Stimulated activated naive CD8-positive, alpha-beta T cell treated with anti-CD3 and anti-CD28 coated beads, Interleukin-15, Interleukin-2, amounts not matched to agents 100 U/mL and 50 U/mL, for 24 hours (primary cell): ENCODE measurements around the gene TADA2A.
"Not testable (repeated sequence)": the region's sequence is repeated elsewhere in the genome, so short reads cannot be mapped to it uniquely, and the experiment has no call there.

ENCODE experiments used
- ATAC-seq: fragments of 150-1000 bp; cut with Tn5 transposase; one replicate; pipeline ENCODE4 v1.10.0; 2021
- DNase-seq: peaks from one replicate; pipeline ENCODE4 v3.0.0; 2021

The TADA2A gene

DNA sequence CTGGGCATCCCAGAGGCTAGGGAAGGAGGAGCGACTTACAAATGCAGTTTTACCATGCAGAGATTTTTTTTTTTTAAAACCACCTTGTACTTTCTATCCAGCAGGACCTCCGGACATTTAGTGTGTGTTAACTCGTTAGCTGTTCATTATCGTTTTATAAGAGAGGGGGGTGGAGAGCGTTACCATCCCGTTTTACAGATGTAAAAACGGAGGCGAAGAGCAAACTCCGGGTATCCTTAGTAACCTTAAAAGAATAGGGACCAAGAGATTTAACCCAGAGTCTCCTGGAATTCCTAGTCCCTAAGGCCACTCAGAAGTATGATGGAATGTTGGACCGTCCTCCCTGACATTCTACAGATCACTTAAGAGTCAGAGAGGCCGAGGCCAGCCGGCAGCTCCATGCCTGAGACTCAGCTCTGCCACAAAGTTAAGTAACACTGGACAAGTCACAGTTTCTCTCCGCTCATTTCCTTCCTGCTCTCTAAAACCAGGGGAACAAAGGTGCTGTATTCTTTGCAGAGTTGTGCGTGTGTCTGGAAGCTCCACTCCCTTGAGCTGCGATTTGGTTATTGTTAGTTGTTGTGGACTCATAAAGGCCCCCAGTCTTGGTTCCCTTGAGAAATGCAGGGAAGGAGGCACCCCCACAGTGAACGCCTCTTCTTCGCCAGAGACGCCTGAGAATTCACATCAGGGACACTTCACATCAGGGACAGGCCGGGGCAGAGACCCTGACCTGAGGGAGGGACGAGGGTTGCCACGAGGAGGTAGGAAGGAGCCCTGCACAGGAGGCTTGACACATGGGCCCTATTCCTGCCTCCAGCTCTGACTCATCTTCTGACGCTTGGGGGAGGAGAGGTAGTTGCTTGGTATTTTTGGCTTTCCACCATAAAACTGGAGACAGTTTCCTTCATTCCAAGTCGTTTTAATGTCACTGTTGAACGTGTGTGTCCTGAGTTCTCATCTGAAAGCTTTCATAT lies 84.2 kb downstream of the TADA2A start:
- DNase-seq (peak; percentile 37), ATAC-seq (peak; percentile 24)

DNA sequence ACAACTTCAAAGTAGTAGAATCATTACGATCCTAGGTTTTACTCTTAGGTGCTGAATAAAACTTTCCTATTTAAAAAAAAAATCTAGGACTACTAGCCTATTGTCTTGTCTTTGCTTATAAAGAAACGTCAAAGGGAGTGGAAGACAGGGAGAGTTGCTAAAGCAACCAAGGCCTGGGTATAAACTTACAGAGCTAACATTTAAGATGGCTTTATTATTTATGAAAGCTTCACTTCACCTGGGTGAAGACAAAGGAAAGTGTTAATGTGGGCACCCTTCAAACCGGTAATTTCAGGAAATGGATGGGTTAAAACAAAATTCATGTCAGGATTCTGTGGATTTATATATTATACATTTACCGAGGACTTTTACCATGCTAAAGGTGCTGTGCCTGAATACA lies 85.5 kb downstream of the TADA2A start:
- DNase-seq = no peak

DNA sequence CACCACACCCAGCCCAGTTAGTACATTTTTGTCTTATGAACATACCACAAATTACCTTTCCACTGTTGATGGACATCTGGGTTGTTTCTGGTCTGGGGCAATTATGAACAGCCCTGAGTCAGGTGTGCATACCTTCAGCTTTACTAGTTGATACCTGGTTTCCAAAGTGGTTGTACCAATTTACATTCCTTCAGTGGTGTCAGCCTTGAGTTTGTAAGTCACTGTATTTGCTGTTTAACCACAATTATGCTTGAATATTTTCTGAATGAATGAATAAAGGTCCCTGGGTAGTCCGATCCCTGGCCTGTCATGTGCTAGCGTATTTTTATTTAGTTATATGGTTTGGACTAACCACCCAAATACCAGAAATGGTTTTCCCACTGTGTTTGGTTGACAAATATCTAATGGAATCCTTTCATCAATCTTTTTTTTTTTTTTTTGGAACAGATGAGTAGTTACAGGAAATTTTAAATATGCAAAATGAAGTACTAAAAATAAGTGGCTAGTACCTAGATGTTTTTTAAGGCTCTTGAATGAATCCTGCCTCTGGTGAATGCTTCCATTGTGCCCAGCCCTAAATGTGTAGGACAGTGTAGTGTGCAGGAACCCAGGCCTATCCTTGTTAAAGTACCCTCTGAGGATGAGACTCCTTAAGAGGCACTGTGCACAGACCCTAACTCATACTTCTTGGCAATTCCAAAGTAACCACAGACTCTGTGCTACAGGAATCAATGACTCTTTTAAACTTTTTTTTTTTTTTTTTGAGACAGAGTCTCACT lies 86.8 kb downstream of the TADA2A start:
- ATAC-seq (no peak), DNase-seq (no peak)

More for the DNA sequence above, 85.5 kb downstream of the TADA2A start:
- no peak for ATAC-seq

DNA sequence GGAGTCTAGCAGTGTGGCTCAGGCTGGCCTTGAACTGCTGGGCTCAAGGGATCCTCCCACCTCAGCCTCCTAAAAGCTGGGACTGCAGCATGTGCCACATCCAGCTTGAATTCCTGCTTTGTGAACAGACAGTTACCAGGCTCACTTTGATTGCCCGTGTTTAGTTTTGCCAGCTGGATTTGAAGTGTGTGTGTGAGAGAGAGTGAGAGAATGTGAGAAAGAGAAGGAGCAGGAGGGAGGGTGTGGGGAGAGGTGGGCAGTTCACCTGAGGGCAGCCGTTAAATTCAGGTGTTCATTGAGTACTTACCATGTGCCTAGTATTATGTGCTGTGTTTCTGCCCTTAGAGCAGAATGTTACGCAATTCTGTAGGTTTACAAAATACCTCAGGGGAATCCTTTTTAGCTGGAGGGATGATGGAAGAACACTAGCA lies 87.7 kb downstream of the TADA2A start:
- ATAC-seq = no peak

DNA sequence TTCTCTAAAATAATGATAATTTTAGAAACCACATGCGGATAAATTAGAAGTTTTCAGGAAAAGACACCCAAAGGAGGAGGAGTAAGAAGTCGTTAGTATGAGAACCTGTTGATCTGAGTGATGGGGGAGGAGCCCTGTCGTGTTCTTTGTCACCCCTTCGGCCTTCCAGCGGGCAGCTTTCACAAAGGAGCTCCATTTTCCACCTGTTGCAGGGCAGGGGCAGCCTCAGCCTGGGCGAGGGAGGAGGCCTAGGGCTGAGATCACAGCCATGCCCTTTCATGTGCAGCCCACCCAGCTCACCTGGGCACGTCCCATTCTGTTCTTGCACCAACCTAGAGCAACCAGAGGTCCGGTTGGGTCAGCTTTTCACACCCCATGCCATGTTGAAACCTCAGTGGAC lies 88.3 kb downstream of the TADA2A start:
- no peak for ATAC-seq
- no peak for DNase-seq

More for the DNA sequence above, 87.7 kb downstream of the TADA2A start:
- no peak for DNase-seq

DNA sequence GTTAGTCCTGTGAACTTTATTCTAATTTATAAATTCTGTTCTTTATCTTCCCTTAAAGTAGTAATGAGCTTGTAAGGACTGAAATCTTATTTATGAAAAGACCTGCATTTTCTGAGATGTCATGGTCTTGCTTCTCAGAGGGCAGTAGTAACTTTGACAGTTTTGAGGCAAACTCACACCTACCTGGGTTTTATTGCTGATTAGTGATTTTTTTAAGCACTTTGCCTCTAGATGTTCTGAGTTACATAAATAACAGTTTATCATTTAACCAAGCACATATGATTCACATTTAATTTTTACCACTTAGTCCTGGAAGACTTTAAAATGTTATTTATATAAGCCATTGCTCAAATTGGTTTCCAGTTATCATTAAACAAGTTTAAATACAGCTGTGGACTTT lies 93.7 kb downstream of the TADA2A start:
- ATAC-seq (no peak), DNase-seq (no peak)

DNA sequence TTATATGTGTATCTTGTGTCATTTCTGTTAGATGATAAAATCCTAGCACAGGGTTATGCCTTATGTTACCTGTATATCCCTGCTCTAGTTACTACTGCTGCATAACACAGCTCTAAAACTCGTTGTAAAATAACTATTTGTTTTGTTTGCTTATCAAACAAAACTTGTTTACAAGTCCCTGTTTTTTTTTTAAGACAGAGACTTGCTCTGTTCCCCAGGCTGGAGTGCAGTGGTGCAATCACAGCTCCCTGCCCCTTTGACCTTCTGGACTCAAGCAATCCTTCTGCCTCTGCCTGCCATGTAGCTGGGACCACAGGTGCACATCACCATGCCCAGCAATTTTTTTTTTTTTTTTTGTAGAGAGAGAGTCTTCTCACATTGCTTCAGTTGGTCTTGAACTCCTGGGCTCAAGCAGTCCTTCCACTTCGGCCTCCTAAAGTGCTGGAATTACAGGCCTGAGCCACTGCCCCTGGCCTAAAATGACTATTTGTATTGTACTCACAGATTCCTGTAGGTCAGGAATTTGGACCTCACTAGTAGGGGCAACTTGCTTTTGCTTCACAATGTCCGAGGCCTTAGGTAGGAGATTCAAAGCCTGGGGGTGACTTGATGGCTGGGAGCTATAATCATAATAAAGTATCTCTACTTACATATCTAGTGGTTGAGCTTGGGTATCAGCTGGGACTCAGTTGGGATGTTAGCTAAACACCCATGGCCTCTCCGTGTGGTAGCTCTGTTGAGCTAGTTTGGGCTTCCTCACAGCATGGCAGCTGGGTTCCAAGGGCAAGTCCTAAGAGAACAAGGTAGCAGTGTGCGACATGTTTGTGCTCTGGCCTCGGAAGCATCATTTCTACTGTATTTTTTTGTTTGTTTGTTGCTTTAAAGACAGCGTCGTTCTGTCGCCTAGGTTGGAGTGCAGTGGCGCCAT lies 95.6 kb downstream of the TADA2A start:
- DNase-seq (no peak), ATAC-seq (no peak)

DNA sequence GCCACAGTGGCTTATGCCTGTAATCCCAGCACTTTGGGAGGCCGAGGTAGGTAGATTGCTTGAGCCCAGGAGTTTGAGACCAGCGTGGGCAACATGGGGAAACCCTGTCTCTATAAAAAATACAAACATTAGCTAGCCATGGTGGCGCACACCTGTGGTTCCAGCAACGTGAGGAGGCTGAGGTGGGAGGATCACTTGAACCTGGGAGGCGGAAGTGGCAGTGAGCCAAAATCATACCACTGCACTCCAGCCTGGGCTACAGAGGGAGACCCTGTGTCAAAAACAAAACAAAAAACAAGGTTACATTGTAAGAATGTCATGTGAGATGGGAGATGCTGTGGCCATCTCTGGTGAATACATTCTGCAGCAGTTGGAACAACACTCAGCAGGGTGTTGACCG lies 96.5 kb downstream of the TADA2A start:
- ATAC-seq (no peak), DNase-seq (no peak)

DNA sequence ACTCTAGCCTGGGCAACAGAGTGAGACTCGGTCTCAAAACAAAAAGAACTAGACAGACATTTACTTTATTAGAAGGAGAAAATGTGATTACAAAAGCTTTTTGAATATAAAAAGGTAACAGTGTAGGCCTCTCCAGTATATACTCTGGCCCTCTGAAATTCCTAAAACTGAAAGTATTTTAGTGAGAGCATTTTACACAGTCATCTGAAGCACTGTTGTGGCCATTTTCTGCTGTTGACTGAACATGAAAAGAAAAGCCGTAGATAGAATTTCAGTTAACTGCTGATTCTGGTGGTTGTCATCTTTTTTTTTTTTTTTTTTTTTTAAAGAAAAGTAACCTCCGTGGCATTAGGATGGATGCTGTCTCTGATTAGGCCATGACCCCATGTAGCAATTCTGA lies 98.6 kb downstream of the TADA2A start:
- ATAC-seq = no peak
- no peak for DNase-seq

DNA sequence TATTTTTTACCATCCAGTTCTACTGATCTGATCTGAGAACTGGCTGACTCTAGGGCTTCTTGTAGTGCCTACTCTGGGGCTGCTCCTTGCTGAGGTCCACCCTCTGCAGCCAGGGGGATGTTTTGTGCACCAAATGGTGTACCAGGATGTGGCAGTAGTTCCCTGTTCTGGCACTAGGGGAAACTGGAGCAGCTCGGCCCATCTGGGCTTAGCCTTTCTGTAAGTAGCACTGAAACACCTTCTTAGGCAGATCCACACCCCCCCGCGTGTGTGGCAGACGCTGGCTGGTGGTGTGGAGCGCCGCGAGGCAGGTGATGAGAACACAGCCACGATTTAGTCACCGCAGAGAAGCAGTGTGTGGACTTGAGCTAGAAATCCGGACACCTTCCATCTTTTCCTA lies 100.0 kb downstream of the TADA2A start:
- DNase-seq (peak; percentile 22), ATAC-seq (peak; percentile 63)

DNA sequence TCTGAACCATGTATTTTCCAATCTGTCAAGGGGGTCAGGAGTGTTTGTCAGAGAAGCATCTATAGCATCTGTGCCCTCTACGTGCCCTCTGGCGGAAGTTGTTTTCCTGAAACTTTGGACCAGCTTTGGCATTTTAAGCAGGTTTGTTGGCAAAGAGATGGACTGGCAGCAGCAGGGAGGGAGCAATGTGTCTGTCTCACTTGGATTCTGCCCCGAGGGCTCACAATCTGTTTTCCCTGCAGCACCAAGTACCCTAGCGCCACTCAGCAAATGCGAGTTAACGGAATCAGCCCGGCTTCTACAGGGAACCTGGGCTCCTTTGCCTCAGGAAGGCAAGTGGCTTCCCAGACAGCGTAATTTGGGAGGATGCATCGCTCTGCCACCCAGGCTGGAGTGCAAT lies 100.4 kb downstream of the TADA2A start:
- ATAC-seq (no peak), DNase-seq (no peak)

DNA sequence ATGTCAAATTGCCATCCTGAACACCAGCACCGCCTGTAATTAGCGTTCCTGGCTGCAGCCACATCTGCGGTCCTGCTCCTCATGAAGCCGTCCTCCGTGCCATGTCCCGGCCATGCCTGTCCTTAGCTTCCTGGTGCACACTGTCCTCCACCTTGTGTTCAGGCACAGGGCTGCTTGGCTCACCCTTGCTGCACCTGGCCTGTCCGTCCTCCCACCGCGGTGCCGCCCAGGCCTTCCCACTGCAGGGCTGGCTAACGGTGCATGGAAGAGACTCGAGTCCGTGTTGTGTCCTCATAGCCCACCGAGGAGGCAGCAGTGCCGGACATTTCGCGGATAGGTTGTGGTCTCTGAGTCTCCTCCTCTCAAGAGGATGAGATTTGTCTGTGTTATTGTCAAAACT lies 103.4 kb downstream of the TADA2A start:
- no peak for DNase-seq
- no peak for ATAC-seq

DNA sequence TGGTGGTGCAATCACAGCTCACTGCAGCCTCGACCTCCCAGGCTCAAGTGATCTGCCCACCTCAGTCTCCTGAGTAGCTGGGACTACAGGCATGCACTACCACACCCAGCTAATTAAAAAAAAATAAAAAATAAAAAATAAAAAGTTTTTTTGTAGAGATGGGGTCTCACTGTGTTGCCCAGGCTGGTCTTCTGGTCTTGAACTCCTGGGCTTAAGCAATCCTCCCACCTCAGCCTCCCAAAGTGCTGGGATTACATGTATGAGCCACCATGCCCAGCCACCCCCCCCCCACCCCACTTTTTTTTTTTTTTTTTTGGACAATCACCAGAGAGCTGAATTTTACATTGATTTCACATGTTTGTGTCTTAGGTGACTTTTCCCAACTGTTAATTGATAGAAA lies 105.0 kb downstream of the TADA2A start:
- not testable (repeated sequence) for ATAC-seq, DNase-seq

DNA sequence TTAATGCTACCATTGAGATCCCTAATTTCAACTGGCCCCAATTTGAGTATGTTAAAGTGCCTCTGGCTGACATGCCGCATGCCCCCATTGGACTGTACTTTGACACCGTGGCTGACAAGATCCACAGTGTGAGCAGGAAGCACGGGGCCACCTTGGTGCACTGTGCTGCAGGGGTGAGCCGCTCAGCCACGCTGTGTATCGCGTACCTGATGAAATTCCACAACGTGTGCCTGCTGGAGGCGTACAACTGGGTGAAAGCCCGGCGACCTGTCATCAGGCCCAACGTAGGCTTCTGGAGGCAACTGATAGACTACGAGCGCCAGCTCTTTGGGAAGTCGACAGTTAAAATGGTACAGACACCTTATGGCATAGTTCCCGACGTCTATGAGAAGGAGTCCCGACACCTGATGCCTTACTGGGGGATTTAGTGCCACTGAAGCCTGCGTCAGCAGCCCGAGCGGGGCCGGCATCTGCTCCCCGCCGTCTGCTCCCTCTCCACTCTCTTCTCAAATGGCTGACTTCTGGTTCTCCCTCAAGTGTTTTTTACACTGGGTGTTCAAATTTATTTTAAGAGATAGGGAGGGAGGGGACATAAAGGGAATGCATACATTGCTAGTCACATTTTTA lies 105.9 kb downstream of the TADA2A start:
- ATAC-seq = no peak
- DNase-seq = no peak

DNA sequence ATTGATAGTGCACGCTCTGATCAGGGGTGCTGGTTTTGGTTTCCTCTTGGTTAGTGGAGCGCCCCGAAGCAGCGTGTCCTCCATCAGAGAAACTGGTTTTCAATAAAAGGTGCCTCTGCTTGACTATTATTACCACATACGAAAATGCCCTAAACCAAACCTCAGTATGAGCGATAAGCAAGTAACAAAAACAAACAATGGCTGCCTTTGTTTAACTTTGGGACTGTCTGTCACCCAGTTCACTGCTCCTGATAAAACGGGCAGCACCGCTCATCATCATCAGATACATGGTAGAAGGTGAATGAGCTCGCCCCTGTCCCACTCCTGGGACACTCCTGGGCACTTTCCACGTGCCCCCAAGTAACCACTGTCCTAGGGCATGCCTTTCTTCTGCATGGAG lies 107.0 kb downstream of the TADA2A start:
- no peak for ATAC-seq
- DNase-seq = no peak

DNA sequence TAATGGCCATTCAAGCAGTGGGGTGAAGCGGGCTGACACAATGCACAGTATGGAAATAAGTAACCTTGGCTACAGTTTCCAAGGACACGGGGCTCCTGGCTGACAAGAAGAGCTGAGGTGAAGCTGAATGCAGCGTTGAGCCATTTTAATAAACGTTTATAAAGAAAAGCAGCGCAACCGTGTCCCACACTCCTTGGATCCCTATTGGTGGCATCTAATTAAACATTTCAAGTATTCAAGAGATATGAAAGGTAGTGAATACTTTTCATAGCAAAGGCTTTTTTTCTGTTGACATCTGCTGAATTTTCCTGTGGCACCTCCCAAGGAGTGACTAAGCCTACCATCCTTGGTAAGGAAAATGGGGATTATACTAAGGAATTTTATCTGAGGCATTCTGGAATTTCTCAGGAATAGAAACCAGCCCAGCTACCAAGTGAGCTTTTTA lies 109.5 kb downstream of the TADA2A start:
- no peak for ATAC-seq
- no peak for DNase-seq

DNA sequence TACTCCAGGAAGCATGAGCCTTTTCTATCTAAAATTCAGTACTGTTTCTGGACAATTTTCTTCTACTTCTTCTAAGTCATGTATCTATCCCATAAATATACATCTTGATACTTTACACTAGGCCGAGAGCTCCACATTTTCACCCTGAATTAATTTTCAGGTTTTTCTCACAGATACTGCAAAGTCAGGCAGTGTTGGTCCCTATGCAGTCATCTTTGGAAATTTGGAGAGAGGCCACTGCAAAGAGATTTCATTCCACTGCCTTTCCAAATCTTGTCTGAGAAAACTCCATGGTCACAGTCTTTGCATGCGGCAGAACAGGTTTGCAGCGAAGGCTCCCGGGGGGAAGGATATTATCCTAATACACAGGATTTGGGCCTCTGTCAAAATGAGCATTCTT lies 111.2 kb downstream of the TADA2A start:
- DNase-seq (no peak), ATAC-seq (no peak)

DNA sequence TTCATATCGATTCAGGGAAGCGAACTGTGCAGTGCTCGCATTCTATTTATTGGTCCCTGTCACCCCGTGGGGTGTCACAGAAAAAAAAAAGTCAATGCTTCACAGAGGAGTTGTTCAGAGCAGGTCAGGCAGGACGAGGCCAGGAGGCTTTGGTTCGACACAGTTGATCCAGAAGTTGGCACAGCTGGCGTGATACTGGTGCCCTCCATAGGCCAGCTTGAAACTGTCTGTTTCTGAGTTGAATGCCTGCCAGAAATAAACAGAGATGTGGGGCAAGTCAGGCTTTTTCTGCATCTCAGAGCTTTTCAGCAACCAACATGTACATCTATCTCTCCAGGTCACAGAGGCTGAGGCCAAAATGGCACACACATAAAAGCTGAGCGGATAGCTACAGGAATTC lies 112.1 kb downstream of the TADA2A start:
- ATAC-seq = no peak
- DNase-seq = no peak

DNA sequence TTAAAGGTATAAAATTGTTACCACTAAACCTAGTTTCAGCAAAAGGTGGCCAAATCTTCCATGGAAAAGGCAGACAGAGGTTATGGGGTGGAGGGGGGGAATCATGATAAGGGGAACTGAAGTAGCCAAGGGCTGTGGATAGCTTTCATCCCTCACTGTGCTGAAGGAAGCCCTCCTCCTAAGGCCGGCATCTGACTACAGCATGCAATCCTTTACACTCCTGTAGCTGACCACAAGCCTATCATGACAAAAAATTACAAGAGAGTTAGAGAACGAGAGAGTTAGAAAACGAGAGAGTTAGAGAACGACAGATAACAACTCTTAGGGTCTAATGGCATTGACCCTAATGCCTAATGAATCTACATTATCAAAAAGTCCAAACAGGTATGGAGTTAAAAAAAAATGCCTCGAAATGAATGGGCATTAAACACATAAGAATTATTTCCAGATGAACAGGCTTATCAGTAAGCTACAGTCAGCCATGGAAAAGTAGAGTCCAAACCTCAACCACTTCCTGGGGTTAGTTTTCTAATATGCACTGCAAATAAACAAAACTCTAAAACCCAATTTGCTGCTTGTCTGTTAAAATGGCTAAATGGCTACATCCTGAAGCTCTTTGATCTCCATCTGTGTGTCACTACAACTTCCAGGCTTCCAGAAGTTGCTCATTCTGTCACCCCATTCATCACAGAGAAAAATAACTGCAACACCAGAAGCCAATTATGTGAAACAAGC lies 112.7 kb downstream of the TADA2A start:
- DNase-seq (no peak), ATAC-seq (no peak)

DNA sequence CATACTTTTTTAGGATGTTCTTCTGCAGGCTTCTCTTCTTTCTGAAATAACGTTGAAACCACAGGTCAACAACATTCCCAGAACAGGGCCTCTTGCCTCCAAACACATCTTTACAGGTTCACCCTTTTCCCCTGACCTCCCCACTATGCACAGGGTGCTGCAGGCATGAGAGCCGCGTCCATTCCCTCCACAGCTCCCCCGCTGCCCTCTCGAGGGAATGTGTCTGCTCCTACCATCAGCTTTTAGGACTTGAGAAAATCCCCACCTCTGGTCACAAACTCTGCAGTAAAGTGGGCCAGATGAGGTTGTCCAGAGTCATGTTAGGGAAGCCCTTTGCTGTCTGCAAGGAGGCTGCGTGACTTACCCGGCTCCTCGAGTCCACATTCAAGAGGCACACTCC lies 113.5 kb downstream of the TADA2A start:
- ATAC-seq = no peak

DNA sequence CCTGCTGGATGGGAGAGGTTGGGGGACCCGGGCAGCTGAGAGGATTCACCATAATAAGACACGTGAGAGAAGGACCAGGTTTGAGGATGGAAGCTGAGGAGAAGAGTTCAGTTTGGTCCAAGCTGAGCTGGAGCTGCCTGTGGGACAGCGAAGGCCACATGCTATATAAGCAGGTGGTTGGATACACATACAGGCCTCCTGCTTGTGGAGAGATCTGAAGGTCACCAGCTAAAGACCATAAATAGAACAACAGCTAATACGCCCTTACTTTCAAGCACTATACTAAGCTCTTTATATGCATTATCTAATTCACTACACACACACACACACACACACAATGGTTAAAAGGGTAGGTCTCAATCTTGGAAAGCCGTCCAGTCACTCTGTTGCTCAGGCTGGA lies 115.1 kb downstream of the TADA2A start:
- DNase-seq (no peak), ATAC-seq (no peak)

More for the DNA sequence above, 113.5 kb downstream of the TADA2A start:
- DNase-seq = no peak
